Skeletal muscle tissue (tissue), 4 donors: ENCODE data around the gene PAGE4. TPM values are rescaled to one million over a fixed set of nuclear protein-coding genes. Genes with fewer than 3 reads are reported as not detected.
A peak's percentile ranks its signal among the peaks of the same experiment; 100 is the strongest.

ENCODE experiments used
- H3K27ac ChIP-seq: one replicate; pipeline ENCODE4 v1.7.0; 2013; ENCODE audit warnings: mild to moderate bottlenecking, low read depth, low read length, inconsistent platforms
- H3K27me3 ChIP-seq, 3 donors: one replicate each; pipeline ENCODE4 v1.7.0; 2013; ENCODE audit warnings: low read length in 3 of 3; ENCODE audit not compliant: control insufficient read depth in 3 of 3, insufficient read depth in 3 of 3
- H3K36me3 ChIP-seq, 3 donors: one replicate each; pipeline ENCODE4 v1.7.0; 2013; ENCODE audit warnings: low read length in 3 of 3; ENCODE audit not compliant: control insufficient read depth in 3 of 3, insufficient read depth in 3 of 3
- H3K4me1 ChIP-seq, 3 donors: one replicate each; pipeline ENCODE4 v1.7.0; 2013; ENCODE audit warnings: low read length in 3 of 3, mild to moderate bottlenecking in 3 of 3; ENCODE audit not compliant: control insufficient read depth in 3 of 3, insufficient read depth in 3 of 3
- H3K4me3 ChIP-seq, 3 donors: one replicate each; pipeline ENCODE4 v1.7.0; 2013; ENCODE audit warnings: low read length in 3 of 3
- H3K9ac ChIP-seq, 3 donors: one replicate each; pipeline ENCODE4 v1.7.0; 2013; ENCODE audit warnings: low read length in 3 of 3, mild to moderate bottlenecking in 3 of 3, moderate library complexity in 2 of 3, low read depth in 1 of 3
- H3K9me3 ChIP-seq, 3 donors: one replicate each; pipeline ENCODE4 v1.7.0; 2013; ENCODE audit warnings: low read length in 3 of 3; ENCODE audit not compliant: control insufficient read depth in 3 of 3
- total RNA-seq: library from RNA; depleted of rRNA; stranded (reverse); fragments of >200 nt; gene quantifications from one replicate; pipeline ENCODE4 v1.2.3, GENCODE V29; 2014
- donor health status: Osteomylitis.

Gene PAGE4
- total RNA-seq, 1 donor from 2014 or later, result not detected

- Histone ChIP-seq H3K36me3 (no peaks in the 10 kb centered on the region), H3K27me3 (no peaks in the 10 kb centered on the region), H3K27ac (no peak overlapping the region), H3K9me3 (no peaks in the 10 kb centered on the region), H3K4me1 (no peaks in the 10 kb centered on the region), H3K9ac (no peak overlapping the region), H3K4me3 (no peak overlapping the region)
Observed at GRCh38 chrX:49860867-49861535, 31.9 kb downstream of the PAGE4 start.

- no peaks in the 10 kb centered on the region for H3K36me3 ChIP-seq
- no peaks in the 10 kb centered on the region for H3K9me3 ChIP-seq
- no peak overlapping the region for H3K4me3 ChIP-seq
- no peak overlapping the region for H3K27ac ChIP-seq
- no peaks in the 10 kb centered on the region for H3K27me3 ChIP-seq
- H3K4me1 ChIP-seq, result no peaks in the 10 kb centered on the region
- H3K9ac ChIP-seq, result no peak overlapping the region
Observed at GRCh38 chrX:49862093-49862492, 33.0 kb downstream of the PAGE4 start.

- no peak overlapping the region for H3K27ac ChIP-seq
- no peaks in the 10 kb centered on the region for H3K9me3 ChIP-seq
- H3K4me3 ChIP-seq, result no peak overlapping the region
- H3K36me3 ChIP-seq, result no peaks in the 10 kb centered on the region
- H3K27me3 ChIP-seq, result peaks cover 0 to 6% (median 0%) of the 10 kb centered on the region in 3 donors
- no peaks in the 10 kb centered on the region for H3K4me1 ChIP-seq
- no peak overlapping the region for H3K9ac ChIP-seq
Observed at GRCh38 chrX:49868739-49869138, 39.6 kb downstream of the PAGE4 start.

- H3K27me3 ChIP-seq, result no peaks in the 10 kb centered on the region
- no peak overlapping the region for H3K4me3 ChIP-seq
- no peak overlapping the region for H3K9ac ChIP-seq
- H3K36me3 ChIP-seq, result no peaks in the 10 kb centered on the region
- no peak overlapping the region for H3K27ac ChIP-seq
- H3K9me3 ChIP-seq, result no peaks in the 10 kb centered on the region
- H3K4me1 ChIP-seq, result peaks cover 9 to 21% (median 11%) of the 10 kb centered on the region in 3 donors
Observed at GRCh38 chrX:49876750-49877149, 47.6 kb downstream of the PAGE4 start.

GRCh38 chrX:49877397-49878101, 48.4 kb downstream of the PAGE4 start:
- Histone ChIP-seq H3K4me3 (no peak overlapping the region), H3K9ac (peak overlapping the region in 2 of 3 donors; percentile 58 to 75), H3K36me3 (no peaks in the 10 kb centered on the region), H3K27me3 (no peaks in the 10 kb centered on the region), H3K4me1 (peaks cover 9 to 21% (median 11%) of the 10 kb centered on the region in 3 donors), H3K27ac (peak overlapping the region; percentile 56), H3K9me3 (no peaks in the 10 kb centered on the region)

- peak overlapping the region; percentile 57 to 75 (median 58) for H3K9ac ChIP-seq
- H3K4me3 ChIP-seq, result peak overlapping the region; percentile 62 to 70 (median 68)
- peak overlapping the region; percentile 56 for H3K27ac ChIP-seq
Observed at GRCh38 chrX:49878128-49878833, 49.2 kb downstream of the PAGE4 start.

GRCh38 chrX:49878834-49879655, 49.9 kb downstream of the PAGE4 start, which contains the start of gene USP27X:
Gene USP27X (plus strand): TSS chrX:49879484. CDS start chrX:49880308, 824 bp downstream.
- H3K4me3 ChIP-seq, result peak within 1 kb of the TSS; percentile 65 to 70 (median 68)
- no peaks in the 10 kb centered on the region for H3K9me3 ChIP-seq
- H3K27me3 ChIP-seq, result no peaks in the 10 kb centered on the region
- peaks cover 9 to 21% (median 11%) of the 10 kb centered on the region in 3 donors for H3K4me1 ChIP-seq
- H3K9ac ChIP-seq, result peak within 1 kb of the TSS; percentile 57 to 75 (median 58)
- H3K27ac ChIP-seq, result peak within 1 kb of the TSS; percentile 56
- H3K36me3 ChIP-seq, result no peaks in the 10 kb centered on the region

More at GRCh38 chrX:49878128-49878833, 49.2 kb downstream of the PAGE4 start:
- H3K27me3 ChIP-seq, result no peaks in the 10 kb centered on the region
- H3K4me1 ChIP-seq, result peaks cover 9 to 21% (median 11%) of the 10 kb centered on the region in 3 donors
- no peaks in the 10 kb centered on the region for H3K36me3 ChIP-seq
- no peaks in the 10 kb centered on the region for H3K9me3 ChIP-seq

GRCh38 chrX:49879656-49880277, 50.7 kb downstream of the PAGE4 start:
- Histone ChIP-seq H3K27ac (peak overlapping the region; percentile 56), H3K4me3 (peak overlapping the region; percentile 65 to 70 (median 68)), H3K4me1 (peaks cover 9 to 21% (median 11%) of the 10 kb centered on the region in 3 donors), H3K9me3 (no peaks in the 10 kb centered on the region), H3K36me3 (no peaks in the 10 kb centered on the region), H3K27me3 (no peaks in the 10 kb centered on the region), H3K9ac (peak overlapping the region; percentile 33 to 75 (median 33))

GRCh38 chrX:49880668-49881067, 51.6 kb downstream of the PAGE4 start:
- no peaks in the 10 kb centered on the region for H3K27me3 ChIP-seq
- H3K4me1 ChIP-seq, result peaks cover 9 to 21% (median 11%) of the 10 kb centered on the region in 3 donors
- peak overlapping the region in 1 of 3 donors; percentile 12 for H3K4me3 ChIP-seq
- no peaks in the 10 kb centered on the region for H3K36me3 ChIP-seq
- no peak overlapping the region for H3K9ac ChIP-seq
- H3K9me3 ChIP-seq, result no peaks in the 10 kb centered on the region
- no peak overlapping the region for H3K27ac ChIP-seq
